ENCODE data around the gene PCDHA1. TPM values are rescaled to one million over a fixed set of nuclear protein-coding genes. Genes with fewer than 3 reads are reported as not detected.

Gene PCDHA1
- total RNA-seq, 2 donors from 2014 or later = not detected

DNA sequence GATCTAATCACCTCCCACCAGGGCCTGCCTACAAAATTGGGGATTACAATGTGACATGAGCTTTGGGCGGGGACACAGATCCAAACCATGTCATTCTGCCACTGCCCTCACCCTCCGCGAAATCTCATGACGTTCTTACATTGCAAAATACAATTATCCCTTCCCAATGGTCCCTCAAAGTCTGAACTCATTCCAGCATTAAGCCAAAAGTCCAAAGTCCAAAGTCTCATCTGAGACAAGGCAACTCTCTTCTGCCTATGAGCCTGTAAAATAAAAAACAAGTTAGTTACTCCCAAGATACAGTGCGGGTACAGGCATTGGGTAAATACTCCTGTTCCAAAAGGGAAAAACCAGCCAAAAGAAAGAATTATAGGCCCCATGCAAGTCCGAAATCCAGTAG lies 165.7 kb downstream of the PCDHA1 start:
- TF ChIP-seq, protein P1, sequence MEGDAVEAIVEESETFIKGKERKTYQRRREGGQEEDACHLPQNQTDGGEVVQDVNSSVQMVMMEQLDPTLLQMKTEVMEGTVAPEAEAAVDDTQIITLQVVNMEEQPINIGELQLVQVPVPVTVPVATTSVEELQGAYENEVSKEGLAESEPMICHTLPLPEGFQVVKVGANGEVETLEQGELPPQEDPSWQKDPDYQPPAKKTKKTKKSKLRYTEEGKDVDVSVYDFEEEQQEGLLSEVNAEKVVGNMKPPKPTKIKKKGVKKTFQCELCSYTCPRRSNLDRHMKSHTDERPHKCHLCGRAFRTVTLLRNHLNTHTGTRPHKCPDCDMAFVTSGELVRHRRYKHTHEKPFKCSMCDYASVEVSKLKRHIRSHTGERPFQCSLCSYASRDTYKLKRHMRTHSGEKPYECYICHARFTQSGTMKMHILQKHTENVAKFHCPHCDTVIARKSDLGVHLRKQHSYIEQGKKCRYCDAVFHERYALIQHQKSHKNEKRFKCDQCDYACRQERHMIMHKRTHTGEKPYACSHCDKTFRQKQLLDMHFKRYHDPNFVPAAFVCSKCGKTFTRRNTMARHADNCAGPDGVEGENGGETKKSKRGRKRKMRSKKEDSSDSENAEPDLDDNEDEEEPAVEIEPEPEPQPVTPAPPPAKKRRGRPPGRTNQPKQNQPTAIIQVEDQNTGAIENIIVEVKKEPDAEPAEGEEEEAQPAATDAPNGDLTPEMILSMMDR (IDR thresholded peaks at IDR 0.05) = no peak
- H3K4me3 ChIP-seq = no peak overlapping the region
- ATAC-seq = no peak
- no peak for DNase-seq
- H3K9me3 ChIP-seq = no peaks in the 10 kb centered on the region
- no peaks in the 10 kb centered on the region for H3K4me1 ChIP-seq
- WGBS, 2 donors = 54 to 73% methylated on average over 6 of the region's 6 CpGs
- no peaks in the 10 kb centered on the region for H3K36me3 ChIP-seq (replicated peaks in 1 of 2; ENCODE audit: insufficient read depth in 1 of 2, low read depth in 2 of 2)
- no peaks in the 10 kb centered on the region for H3K27me3 ChIP-seq
- H3K27ac ChIP-seq = no peak overlapping the region
- intact Hi-C loops (cut with DNase I) = no loop called here

DNA sequence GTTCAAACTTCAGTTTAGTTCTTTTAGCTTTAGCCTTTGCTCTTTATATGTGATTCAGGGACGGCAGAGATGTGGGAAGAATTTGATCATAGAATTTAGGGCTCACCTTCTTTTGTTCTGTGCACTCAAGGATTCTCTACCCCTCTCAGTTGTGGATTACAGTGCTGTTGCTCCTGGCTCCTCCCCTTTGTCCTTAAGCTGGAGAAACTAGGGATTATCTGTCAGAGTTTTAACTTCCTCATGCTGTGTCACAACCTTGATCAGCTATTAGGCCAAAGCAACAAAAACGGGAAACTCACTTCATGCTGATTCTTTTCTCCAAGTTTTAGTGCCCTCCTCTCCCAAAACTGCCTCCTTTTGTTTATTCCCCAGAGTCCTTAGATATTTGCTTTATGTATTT lies 167.3 kb downstream of the PCDHA1 start:
- no peaks in the 10 kb centered on the region for H3K9me3 ChIP-seq
- H3K27ac ChIP-seq = no peak overlapping the region
- TF ChIP-seq POLR2A (IDR thresholded peaks at IDR 0.05) = no peak
- TF ChIP-seq, protein P1 (IDR thresholded peaks at IDR 0.05) = no peak
- no peaks in the 10 kb centered on the region for H3K4me1 ChIP-seq
- ATAC-seq (no peak), DNase-seq (no peak)
- intact Hi-C loops (cut with DNase I) = no loop called here
- H3K27me3 ChIP-seq = no peaks in the 10 kb centered on the region
- no peaks in the 10 kb centered on the region for H3K36me3 ChIP-seq (replicated peaks in 1 of 2; ENCODE audit: insufficient read depth in 1 of 2, low read depth in 2 of 2)
- 37 to 45% methylated on average over 2 of the region's 2 CpGs for WGBS, 2 donors
- no peak overlapping the region for H3K4me3 ChIP-seq

DNA sequence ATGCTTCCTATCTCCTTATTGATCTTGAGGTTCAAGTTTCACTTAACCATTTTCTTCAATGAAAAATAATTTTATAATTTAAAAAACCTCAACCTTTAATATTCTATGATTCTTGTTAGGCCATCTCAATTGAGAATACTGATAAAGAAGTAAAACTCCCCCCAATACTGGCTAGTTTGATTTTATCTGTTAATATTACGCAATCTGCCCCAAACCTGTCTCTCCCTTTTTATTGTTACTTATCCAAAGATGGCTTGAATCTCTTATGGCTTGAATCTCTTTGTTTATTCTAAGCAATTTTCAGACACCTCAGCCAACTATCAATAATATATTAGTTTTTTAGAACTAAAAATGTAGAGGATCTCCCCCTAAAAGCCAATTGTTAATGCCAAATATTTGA lies 176.2 kb downstream of the PCDHA1 start:
- no peak for ATAC-seq
- WGBS, 2 donors = 86 to 95% methylated on average over 1 of the region's 1 CpG
- H3K27ac ChIP-seq = no peak overlapping the region
- H3K4me1 ChIP-seq = peaks cover 13% of the 10 kb centered on the region
- no peak overlapping the region for H3K4me3 ChIP-seq
- no peaks in the 10 kb centered on the region for H3K36me3 ChIP-seq (replicated peaks in 1 of 2; ENCODE audit: insufficient read depth in 1 of 2, low read depth in 2 of 2)
- no peaks in the 10 kb centered on the region for H3K27me3 ChIP-seq
- DNase-seq = no peak
- H3K9me3 ChIP-seq = no peaks in the 10 kb centered on the region
- intact Hi-C loops (cut with DNase I) = no loop called here
- TF ChIP-seq, protein P1 (IDR thresholded peaks at IDR 0.05) = no peak
- no peak for TF ChIP-seq POLR2A (IDR thresholded peaks at IDR 0.05)

DNA sequence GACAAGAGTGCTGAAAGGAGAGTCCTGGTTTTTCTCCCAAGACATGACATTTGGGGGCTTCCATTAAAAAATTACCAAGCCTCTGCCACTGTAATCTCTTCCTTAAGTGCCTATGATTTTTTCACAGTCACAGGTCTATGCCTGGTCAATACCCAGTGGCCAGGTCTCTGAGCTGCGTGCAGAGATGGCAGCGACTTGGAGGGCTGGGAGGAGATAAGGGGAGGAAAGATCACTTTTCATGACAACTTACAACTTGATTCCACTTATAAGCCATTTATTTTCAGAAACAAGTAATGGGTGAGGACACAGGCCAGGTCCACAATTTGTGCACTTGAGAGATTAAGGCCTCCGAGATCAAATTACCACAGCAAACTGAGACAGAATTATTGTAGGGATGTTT lies 178.4 kb downstream of the PCDHA1 start:
- Histone ChIP-seq H3K36me3 (replicated peaks in 1 of 2; ENCODE audit: insufficient read depth in 1 of 2, low read depth in 2 of 2) (no peaks in the 10 kb centered on the region), H3K27me3 (no peaks in the 10 kb centered on the region), H3K4me3 (no peak overlapping the region), H3K9me3 (no peaks in the 10 kb centered on the region), H3K27ac (no peak overlapping the region), H3K4me1 (peaks cover 15% of the 10 kb centered on the region)
- ATAC-seq (no peak), DNase-seq (no peak)
- 68 to 77% methylated on average over 3 of the region's 3 CpGs for WGBS, 2 donors
- intact Hi-C loops (cut with DNase I) = no loop called here
- TF ChIP-seq POLR2A (IDR thresholded peaks at IDR 0.05) = no peak
- TF ChIP-seq, protein P1 (IDR thresholded peaks at IDR 0.05) = no peak

DNA sequence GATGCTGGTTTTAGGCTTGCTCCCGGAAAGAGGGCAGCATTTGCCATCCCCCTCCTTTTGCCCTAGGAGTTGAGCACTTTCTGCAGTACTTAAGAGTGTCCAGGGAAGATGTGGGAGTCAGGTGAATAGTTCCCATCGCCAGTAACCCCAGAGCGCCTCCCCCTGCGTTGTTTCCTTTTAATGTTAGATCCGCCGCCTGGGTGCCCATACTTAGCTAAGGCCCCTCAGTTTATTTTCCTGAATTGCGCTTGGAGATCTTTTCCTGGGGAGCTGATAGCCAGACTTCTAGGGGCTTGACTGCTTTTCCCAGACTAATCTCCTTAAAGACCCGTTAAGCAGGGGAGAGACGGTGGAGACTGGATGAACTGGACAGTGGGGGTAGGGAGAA lies 180.0 kb downstream of the PCDHA1 start:
- TF ChIP-seq POLR2A (IDR thresholded peaks at IDR 0.05) = no peak
- TF ChIP-seq, protein P1 (IDR thresholded peaks at IDR 0.05) = no peak
- ATAC-seq (no peak), DNase-seq (peak in 3 of 4 donors; percentile 4 to 35 (median 15))
- WGBS, 2 donors = 1 to 5% methylated on average over 9 of the region's 9 CpGs
- Histone ChIP-seq H3K9me3 (no peaks in the 10 kb centered on the region), H3K4me3 (peak overlapping the region; percentile 24 to 50), H3K4me1 (peaks cover 15% of the 10 kb centered on the region), H3K27ac (no peak overlapping the region), H3K27me3 (no peaks in the 10 kb centered on the region), H3K36me3 (replicated peaks in 1 of 2; ENCODE audit: insufficient read depth in 1 of 2, low read depth in 2 of 2) (no peaks in the 10 kb centered on the region)
- intact Hi-C loops (cut with DNase I) = no loop called here

Measured in body of pancreas (tissue), 4 donors.